K562 (cell line): ENCODE data around the gene GASK1A. TPM values are rescaled to one million over a fixed set of nuclear protein-coding genes. Genes with fewer than 3 reads are reported as not detected.

Experiments used
- ATAC-seq: fragments of 200-7000 bp; cut with Tn5 transposase; 3 replicates; pipeline ENCODE4 v1.9.1; 2020; ENCODE audit warnings: moderate library complexity
- BruUV-seq: library from RNA; stranded (reverse); fragments of 400-500 nt; replicated peaks from 2 replicates; lab custom pipeline; 2021; lab: Mats Ljungman, UMichigan
- CTCF ChIA-PET: fragments of 300-600 bp; formaldehyde crosslinking; extraction: SDS; loops from one replicate; lab custom pipeline; 2021; ENCODE audit warnings: low intra/inter-chr PET ratio; lab: Yijun Ruan, JAX
- POLR2A ChIA-PET: fragments of 300-600, 350-650 bp; sonication (Branson Sonifier 250); formaldehyde crosslinking; extraction: SDS; loops from one replicate; lab custom pipeline; 2021; ENCODE audit warnings: antibody characterized with exemption, inconsistent platforms; lab: Yijun Ruan, JAX
- DNase-seq, 4 experiments: peaks; one replicate each; pipeline versions ENCODE4 v3.0.0 to v3.0.0-alpha.2; 2011 to 2018; ENCODE audit warnings: low spot score in 3 of 4, mixed read lengths in 3 of 4; ENCODE audit errors: extremely low read depth in 1 of 4
- FAIRE-seq: peaks from 2 replicates; lab custom pipeline; 2011; peaks lifted over from hg19 to GRCh38; lab: Jason Lieb, UNC
- H2AFZ ChIP-seq: 2 replicates; pipeline ENCODE4 v1.6.0; 2011; ENCODE audit warnings: low read depth, low read length, control low read depth, inconsistent platforms
- H3K27ac ChIP-seq: fragments of 200-600 bp; 3 replicates; pipeline ENCODE4 v1.8.0; 2011; ENCODE audit warnings: low read depth, mild to moderate bottlenecking, control low read depth, inconsistent platforms, low read length, moderate library complexity, mixed read lengths; ENCODE audit errors: extremely low read depth
- H3K27me3 ChIP-seq, 2 experiments: fragments of 300-600 bp in 1 of 2; 2 replicates in 1 of 2; 3 replicates in 1 of 2; pipeline versions ENCODE4 v1.6.0 to v1.8.0; 2011; ENCODE audit warnings: inconsistent platforms in 2 of 2, low read length in 2 of 2, mild to moderate bottlenecking in 1 of 2, mixed read lengths in 1 of 2, moderate library complexity in 1 of 2; ENCODE audit not compliant: control insufficient read depth in 2 of 2, insufficient read depth in 2 of 2
- H3K36me3 ChIP-seq: fragments of 300-600 bp; 3 replicates; pipeline ENCODE4 v1.8.0; 2011; ENCODE audit warnings: mild to moderate bottlenecking, low read length, inconsistent platforms; ENCODE audit not compliant: control insufficient read depth, insufficient read depth
- H3K4me1 ChIP-seq, 2 experiments: fragments of 200-600 bp in 1 of 2; replicated peaks in 1 of 2; 2 replicates in 1 of 2; 3 replicates in 1 of 2; pipeline versions ENCODE4 v1.5.1 to v1.8.0; 2011; ENCODE audit warnings: inconsistent platforms in 2 of 2, low read length in 2 of 2, mild to moderate bottlenecking in 1 of 2, mixed read lengths in 1 of 2, moderate library complexity in 1 of 2; ENCODE audit not compliant: control insufficient read depth in 2 of 2, insufficient read depth in 2 of 2
- H3K4me2 ChIP-seq: 2 replicates; pipeline ENCODE4 v1.6.1; 2011; ENCODE audit warnings: low read length, control low read depth, inconsistent platforms, mixed read lengths; ENCODE audit not compliant: insufficient read depth
- H3K4me3 ChIP-seq: fragments of 200-600 bp; sonication (generic), shearing (Covaris generic); 2 replicates; pipeline ENCODE4 v1.5.1; 2016; ENCODE audit warnings: control low read depth, inconsistent platforms
- H3K79me2 ChIP-seq: fragments of 200-600 bp; 3 replicates; pipeline ENCODE4 v1.8.0; 2011; ENCODE audit warnings: low read length, inconsistent platforms; ENCODE audit not compliant: control insufficient read depth, insufficient read depth
- H3K9ac ChIP-seq, 2 experiments: 2 replicates each; pipeline versions ENCODE4 v1.6.0 to v1.6.1; 2011; ENCODE audit warnings: low read depth in 2 of 2, low read length in 2 of 2, control low read depth in 1 of 2, inconsistent platforms in 1 of 2, mild to moderate bottlenecking in 1 of 2, mixed read lengths in 1 of 2; ENCODE audit not compliant: insufficient read depth in 1 of 2
- H3K9me1 ChIP-seq: one replicate; pipeline ENCODE4 v1.6.0; 2011; ENCODE audit warnings: inconsistent platforms, mild to moderate bottlenecking, low read length, moderate library complexity; ENCODE audit not compliant: control insufficient read depth, insufficient read depth
- H3K9me3 ChIP-seq: replicated peaks from 2 replicates; pipeline ENCODE4 v1.5.1; 2011; ENCODE audit warnings: low read depth, low read length, inconsistent platforms; ENCODE audit not compliant: control insufficient read depth, insufficient read depth
- H4K20me1 ChIP-seq: replicated peaks from 2 replicates; pipeline ENCODE4 v1.6.1; 2011; ENCODE audit warnings: low read length, inconsistent platforms, mixed read lengths; ENCODE audit not compliant: control insufficient read depth, insufficient read depth
- BRD4 ChIP-seq: fragments of 200-600 bp; sonication (generic); IDR thresholded peaks from 2 replicates; pipeline ENCODE4 v1.6.1; 2017; ENCODE audit warnings: inconsistent platforms
- E2F4 ChIP-seq: sonication (generic); formaldehyde crosslinking; IDR thresholded peaks from 2 replicates; pipeline ENCODE4 v1.8.0; 2022; ENCODE audit warnings: mild to moderate bottlenecking, low read depth, missing genetic modification reagents
- HLTF ChIP-seq: fragments of 450-650 bp; IDR thresholded peaks from 2 replicates; pipeline ENCODE4 v1.6.1; 2016
- NFRKB ChIP-seq: fragments of 450-650 bp; IDR thresholded peaks from 2 replicates; pipeline ENCODE4 v1.6.1; 2016; ENCODE audit warnings: low read depth
- POLR2B ChIP-seq: fragments of 450-650 bp; IDR thresholded peaks from 2 replicates; pipeline ENCODE4 v1.6.1; 2018; ENCODE audit warnings: low read depth; ENCODE audit not compliant: partially characterized antibody
- PTTG1 ChIP-seq: fragments of 450-650 bp; IDR thresholded peaks from 2 replicates; pipeline ENCODE4 v1.6.1; 2016; ENCODE audit warnings: low read depth, mild to moderate bottlenecking, missing genetic modification characterization, missing compliant biosample characterization
- SAFB2 ChIP-seq: fragments of 200-400 bp; formaldehyde crosslinking; IDR thresholded peaks from 2 replicates; pipeline ENCODE4 v1.6.1; 2018; ENCODE audit warnings: borderline replicate concordance, low read length, low read depth, moderate library complexity; ENCODE audit not compliant: severe bottlenecking
- ZNF3 ChIP-seq: fragments of 250-450 bp; sonication (Bioruptor Pico); IDR thresholded peaks from 2 replicates; pipeline ENCODE4 v1.5.0; 2021; ENCODE audit warnings: mild to moderate bottlenecking, moderate library complexity
- ZNF41 ChIP-seq: fragments of 250-450 bp; sonication (Bioruptor Pico); conservative IDR thresholded peaks from 2 replicates; pipeline ENCODE4 v1.4.0; 2020; ENCODE audit warnings: mild to moderate bottlenecking
- ZNF57 ChIP-seq: fragments of 450-650 bp; formaldehyde crosslinking; IDR thresholded peaks from 2 replicates; pipeline ENCODE4 v1.4.0; 2020; ENCODE audit warnings: mild to moderate bottlenecking, moderate library complexity
- ZZZ3 ChIP-seq: fragments of 450-650 bp; IDR thresholded peaks from 2 replicates; pipeline ENCODE4 v1.6.1; 2016; ENCODE audit warnings: antibody characterized with exemption, mild to moderate bottlenecking, moderate library complexity
- WGBS: fragments of 100-300 bp; shearing (Covaris generic); methylation state at CpG from one replicate; pipeline ENCODE4 v1.1.6; 2016; ENCODE audit warnings: low coverage, mixed read lengths; ENCODE audit not compliant: insufficient coverage; ENCODE audit errors: missing lambda C conversion rate; 5-methylcytosine and 5-hydroxymethylcytosine counted together
- in situ Hi-C: fragments of 300-500 bp; cut with MboI; formaldehyde crosslinking; loops from 4 replicates; pipeline ENCODE4 v1.15.0; 2018; ENCODE audit warnings: inconsistent platforms, mixed read lengths
- intact Hi-C: fragments of 100-400 bp; cut with micrococcal nuclease; formaldehyde crosslinking; loops from 2 replicates; pipeline ENCODE4 v1.14.2; 2022
- polyA plus RNA-seq, 8 experiments: library from polyadenylated mRNA; depleted of rRNA in 4 of 8; stranded (reverse) in 5 of 8; unstranded in 3 of 8; fragments of >200 nt; fragmentation: Nextera tagmentation in 2 of 8; fragmentation: Illumina TruSeq in 1 of 8; extraction: Ambion mirVana in 2 of 8; extraction: Trizol in 1 of 8; gene quantifications; 2 replicates each; pipeline versions ENCODE4 v1.2.1 to v1.2.3, GENCODE V29; 2011 to 2014; ENCODE audit warnings: inconsistent platforms in 1 of 8, missing spikeins in 1 of 8
- total RNA-seq, 7 experiments: library from RNA; depleted of rRNA in 6 of 7; stranded (reverse); fragments of >200 nt in 6 of 7; fragmentation: Illumina TruSeq in 2 of 7; extraction: Trizol in 2 of 7; gene quantifications; 2 replicates each; pipeline versions ENCODE4 v1.2.1 to v1.2.3, GENCODE V29; 2011 to 2021; ENCODE audit warnings: low replicate concordance in 1 of 7
- TF ChIP-seq, protein P1 (sequence below): fragments of 250-450 bp; sonication (Bioruptor Pico); IDR thresholded peaks from 2 replicates; pipeline ENCODE4 v1.5.1; 2021; ENCODE audit warnings: mild to moderate bottlenecking
- TF ChIP-seq, protein P2 (sequence below): fragments of 250-450 bp; sonication (Bioruptor Pico); IDR thresholded peaks from 2 replicates; pipeline ENCODE4 v1.5.0; 2021; ENCODE audit warnings: mild to moderate bottlenecking, moderate library complexity
- TF ChIP-seq, protein P3 (sequence below): fragments of 450-650 bp; IDR thresholded peaks from one replicate; pipeline ENCODE4 v1.6.1; 2018; ENCODE audit warnings: mild to moderate bottlenecking, moderate library complexity; ENCODE audit not compliant: partially characterized antibody
- TF ChIP-seq, protein P4 (sequence below): sonication (generic); IDR thresholded peaks from 2 replicates; pipeline ENCODE4 v1.6.1; 2016

GASK1A gene
- total and polyA plus RNA-seq, 9 of the 15 experiments (the other 6 are each of a cell fraction or from before 2014, with no cell fraction given), result 0.04 to 0.11 (median 0.05) TPM; not detected in 5

DNA sequence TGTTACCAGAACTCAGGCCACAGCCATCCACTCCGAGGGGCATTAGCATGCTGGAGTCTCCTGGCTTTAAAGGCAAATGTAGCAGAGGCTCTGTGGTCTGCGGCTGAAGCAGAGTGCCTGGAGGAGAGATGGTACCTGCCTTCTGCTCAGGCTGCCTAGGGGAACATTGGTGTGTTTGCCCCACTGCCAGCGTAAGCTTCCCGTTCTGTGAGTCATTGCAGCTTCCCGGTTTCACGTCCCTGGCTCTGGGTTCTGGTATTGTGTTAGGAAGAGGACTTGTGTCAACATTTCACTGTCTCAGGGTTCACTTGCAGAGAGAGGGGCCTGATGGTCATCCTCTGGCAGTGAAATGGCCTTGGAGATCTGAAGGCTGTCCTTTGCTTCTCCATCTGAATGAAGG, 1.8 kb downstream of the GASK1A start:
- H3K27ac ChIP-seq, result no peak overlapping the region
- no peaks in the 10 kb centered on the region for H4K20me1 ChIP-seq
- ChIA-PET POLR2A (interaction anchor here (0.6 kb wide), 2 partner anchors 175 to 1148 kb away, joined by 3 read pairs; no protein-coding TSS in a partner anchor), CTCF (no interaction called here)
- H3K27me3 ChIP-seq, result peaks cover 42 to 54% of the 10 kb centered on the region in 2 experiments
- in situ Hi-C loops, result no loop called here
- no peak overlapping the region for H3K4me3 ChIP-seq
- H3K9me1 ChIP-seq, result no peaks in the 10 kb centered on the region
- under 1% methylated on average over 6 of the region's 6 CpGs for WGBS
- no peak for FAIRE-seq
- ATAC-seq, result no peak; the same call in 2 of the 3 replicates
- H3K9me3 ChIP-seq, result no peaks in the 10 kb centered on the region
- no peak for DNase-seq
- no peaks in the 10 kb centered on the region for H3K79me2 ChIP-seq
- no peak overlapping the region for H2AFZ ChIP-seq
- peaks cover 0 to 10% of the 10 kb centered on the region in 2 experiments; a peak in 2 of 5 replicates for H3K4me1 ChIP-seq
- no peaks in the 10 kb centered on the region for H3K36me3 ChIP-seq
- no peak overlapping the region for H3K4me2 ChIP-seq
- no peak overlapping the region for H3K9ac ChIP-seq
- BruUV-seq, result no TSS peak
- intact Hi-C loops, result no loop called here
- TF ChIP-seq BRD4 (no peak), PTTG1 (no peak), ZNF3 (CRISPR knock-in tag) (no peak), E2F4 (CRISPR knock-in tag) (no peak), NFRKB (no peak), SAFB2 (no peak), ZNF41 (CRISPR knock-in tag) (no peak), HLTF (no peak), POLR2B (no peak), ZNF57 (CRISPR knock-in tag) (no peak), ZZZ3 (no peak)
- TF ChIP-seq, protein P1, sequence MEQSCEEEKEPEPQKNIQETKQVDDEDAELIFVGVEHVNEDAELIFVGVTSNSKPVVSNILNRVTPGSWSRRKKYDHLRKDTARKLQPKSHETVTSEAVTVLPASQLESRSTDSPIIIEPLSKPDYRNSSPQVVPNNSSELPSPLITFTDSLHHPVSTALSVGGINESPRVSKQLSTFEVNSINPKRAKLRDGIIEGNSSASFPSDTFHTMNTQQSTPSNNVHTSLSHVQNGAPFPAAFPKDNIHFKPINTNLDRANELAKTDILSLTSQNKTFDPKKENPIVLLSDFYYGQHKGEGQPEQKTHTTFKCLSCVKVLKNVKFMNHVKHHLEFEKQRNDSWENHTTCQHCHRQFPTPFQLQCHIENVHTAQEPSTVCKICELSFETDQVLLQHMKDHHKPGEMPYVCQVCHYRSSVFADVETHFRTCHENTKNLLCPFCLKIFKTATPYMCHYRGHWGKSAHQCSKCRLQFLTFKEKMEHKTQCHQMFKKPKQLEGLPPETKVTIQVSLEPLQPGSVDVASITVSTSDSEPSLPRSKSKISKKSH (CRISPR knock-in tag), result no peak
- TF ChIP-seq, protein P2, sequence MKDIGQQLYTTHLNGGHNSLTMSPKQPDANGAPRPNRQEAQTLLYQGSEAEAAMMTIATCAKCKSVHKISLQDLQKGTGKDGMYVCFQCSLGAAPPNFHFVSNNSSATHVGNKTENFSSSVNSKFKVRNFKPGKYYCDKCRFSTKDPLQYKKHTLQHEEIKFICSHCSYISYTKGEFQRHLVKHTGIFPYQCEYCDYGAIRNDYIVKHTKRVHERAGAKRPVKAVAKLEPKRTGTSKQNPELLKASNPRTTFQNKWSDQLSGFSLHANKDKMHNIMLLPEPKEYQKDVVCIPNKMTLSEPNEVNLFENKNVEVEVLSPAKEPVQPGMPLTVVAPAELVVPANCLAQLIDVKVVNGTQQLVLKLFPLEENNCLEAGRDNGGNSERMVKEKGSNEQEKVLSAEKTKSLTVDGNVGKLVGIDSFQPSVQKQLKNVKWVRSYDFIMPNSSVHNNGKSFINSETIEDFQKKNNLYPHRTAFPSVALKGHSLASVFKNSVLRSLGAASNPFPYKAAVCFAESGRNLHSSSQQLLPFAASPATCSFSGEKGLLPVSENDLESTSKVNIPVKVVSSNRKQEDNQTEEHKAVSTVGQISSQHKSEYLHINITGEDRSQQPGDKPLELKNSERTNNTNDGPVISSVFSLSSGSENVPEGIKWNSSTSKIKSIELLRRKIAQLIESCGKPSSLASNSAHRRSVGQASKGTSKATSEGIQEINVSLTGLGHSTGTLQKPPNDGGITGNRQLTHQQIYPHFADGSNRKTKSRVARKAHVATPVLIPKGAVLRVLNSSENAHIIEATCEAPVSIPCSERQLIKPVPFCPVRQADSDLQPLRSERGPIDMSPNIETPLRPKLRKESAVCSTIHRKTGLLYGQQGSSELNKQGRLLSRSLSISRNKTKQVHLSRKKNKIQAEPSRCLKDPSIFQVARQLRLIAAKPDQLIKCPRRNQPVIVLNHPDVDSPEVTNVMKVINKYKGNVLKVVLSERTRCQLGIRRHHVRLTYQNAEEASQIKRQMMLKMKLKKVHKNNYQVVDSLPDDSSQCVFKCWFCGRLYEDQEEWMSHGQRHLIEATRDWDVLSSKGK, result no peak
- TF ChIP-seq, protein P3, sequence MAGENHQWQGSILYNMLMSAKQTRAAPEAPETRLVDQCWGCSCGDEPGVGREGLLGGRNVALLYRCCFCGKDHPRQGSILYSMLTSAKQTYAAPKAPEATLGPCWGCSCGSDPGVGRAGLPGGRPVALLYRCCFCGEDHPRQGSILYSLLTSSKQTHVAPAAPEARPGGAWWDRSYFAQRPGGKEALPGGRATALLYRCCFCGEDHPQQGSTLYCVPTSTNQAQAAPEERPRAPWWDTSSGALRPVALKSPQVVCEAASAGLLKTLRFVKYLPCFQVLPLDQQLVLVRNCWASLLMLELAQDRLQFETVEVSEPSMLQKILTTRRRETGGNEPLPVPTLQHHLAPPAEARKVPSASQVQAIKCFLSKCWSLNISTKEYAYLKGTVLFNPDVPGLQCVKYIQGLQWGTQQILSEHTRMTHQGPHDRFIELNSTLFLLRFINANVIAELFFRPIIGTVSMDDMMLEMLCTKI, result no peak
- TF ChIP-seq, protein P4, sequence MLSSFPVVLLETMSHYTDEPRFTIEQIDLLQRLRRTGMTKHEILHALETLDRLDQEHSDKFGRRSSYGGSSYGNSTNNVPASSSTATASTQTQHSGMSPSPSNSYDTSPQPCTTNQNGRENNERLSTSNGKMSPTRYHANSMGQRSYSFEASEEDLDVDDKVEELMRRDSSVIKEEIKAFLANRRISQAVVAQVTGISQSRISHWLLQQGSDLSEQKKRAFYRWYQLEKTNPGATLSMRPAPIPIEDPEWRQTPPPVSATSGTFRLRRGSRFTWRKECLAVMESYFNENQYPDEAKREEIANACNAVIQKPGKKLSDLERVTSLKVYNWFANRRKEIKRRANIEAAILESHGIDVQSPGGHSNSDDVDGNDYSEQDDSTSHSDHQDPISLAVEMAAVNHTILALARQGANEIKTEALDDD, result no peak
